ENCODE measurements around the gene PLD1.

Gene PLD1

DNA sequence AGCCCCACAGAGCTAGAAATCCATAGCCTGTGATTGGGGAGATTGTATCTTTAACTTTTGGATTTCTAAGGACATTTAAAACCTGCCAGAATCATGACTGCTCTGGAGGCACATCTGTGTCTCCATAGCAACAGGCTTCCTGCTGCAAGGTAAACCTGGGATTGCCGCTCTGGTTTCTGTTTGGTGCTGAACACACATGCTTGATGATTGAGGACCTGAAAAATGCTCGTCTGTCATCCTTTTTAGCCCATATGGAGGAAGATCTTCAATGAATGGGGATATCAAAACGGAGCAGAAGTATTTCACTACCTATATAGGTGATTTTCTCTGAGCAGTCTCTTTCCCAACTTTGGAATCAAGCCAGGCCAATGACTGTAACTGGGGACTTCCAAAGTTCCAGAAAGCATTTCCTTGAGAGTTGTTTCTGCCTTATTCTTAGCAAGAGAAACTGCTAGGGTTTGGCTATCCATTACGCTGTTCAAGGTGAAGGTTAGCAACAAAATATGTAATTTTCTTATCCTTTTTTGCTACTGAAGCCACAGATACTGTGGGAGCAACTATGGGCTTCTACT is 253.6 kb downstream of the PLD1 start:
- DNase-seq = no peak

DNA sequence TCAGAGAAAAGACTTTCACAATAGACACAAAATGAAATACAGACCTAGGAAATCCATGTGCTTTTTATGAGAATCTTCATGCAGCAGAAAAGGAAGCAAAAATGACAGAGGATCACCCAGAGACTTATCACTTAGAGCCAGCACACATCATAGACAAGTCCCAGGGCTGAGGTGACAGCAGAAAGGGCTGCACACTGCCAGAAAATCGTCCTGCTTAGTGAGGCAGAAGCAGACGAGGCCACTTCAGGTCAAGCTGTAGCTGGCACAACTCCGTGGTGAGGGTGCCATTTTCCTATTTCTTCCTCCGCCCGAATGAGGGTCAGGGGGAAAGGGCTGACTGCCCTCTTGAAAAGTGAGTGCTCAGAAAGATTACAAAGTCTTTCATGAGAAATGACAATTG is 254.1 kb downstream of the PLD1 start:
- DNase-seq = no peak

DNA sequence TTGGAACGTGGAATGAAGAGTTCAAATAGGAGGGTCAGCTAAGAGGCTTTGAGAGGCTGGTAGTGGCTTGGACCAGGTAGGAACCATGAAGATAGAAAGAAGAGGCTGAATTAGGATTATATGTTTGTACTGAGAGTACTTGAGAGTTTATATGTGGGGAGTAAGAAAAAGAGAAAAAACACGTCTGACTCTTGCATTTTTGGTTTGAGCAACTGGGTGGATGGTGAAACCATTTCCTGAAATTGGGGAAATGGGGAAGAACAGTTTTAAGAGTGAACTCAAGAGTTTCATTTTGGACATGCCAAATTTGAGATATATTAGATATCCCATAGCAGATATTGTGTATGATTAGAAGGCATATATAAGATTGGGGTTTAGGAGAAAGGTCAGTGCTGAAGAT is 257.2 kb downstream of the PLD1 start:
- DNase-seq = no peak

DNA sequence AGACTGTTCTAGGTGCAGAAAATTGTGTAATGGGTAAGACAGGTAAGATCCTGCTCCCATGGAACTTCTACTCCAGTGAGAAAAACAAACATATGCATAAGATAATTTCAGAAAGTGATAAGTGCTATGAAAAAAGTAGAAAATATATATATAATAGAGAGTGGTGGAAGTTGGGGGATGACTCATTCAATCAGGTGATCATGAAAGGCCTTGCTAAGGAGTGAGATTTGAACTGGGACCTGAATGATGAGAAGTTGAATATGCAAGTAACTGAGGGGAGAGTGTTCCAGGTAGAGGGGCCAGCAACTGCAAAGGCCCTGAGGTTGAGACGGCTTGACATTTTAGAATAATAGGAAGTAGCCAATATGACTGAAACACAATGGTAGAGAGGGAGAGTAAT is 257.8 kb downstream of the PLD1 start:
- DNase-seq = no peak

DNA sequence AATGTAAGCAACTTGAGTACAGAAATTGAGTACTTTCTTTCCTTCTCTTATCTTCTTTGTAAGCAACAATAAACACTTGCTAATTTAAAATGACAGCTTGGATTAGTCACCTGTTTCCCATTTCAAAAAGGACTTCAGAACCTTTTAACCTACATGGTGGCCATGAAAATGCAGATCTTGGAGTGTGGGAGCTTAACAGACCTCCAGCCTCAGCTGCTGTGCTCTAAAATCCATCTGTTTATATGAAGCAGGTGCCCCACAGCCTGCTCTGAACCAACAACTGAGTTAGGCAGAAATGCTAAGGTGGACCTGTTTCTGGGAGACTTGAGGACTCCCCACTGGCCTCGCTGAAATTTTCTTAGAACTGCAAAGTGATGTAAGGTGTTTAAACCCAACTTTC is 259.0 kb downstream of the PLD1 start:
- no peak for DNase-seq

Measured in activated CD4-positive, alpha-beta T cell treated with anti-CD3 and anti-CD28 coated beads for 4 hours (primary cell).